GM15510 (cell line): ENCODE results near the gene LSM5.

Experiments
- POLR2A ChIP-seq: IDR thresholded peaks from 3 replicates; pipeline ENCODE4 v1.6.1; 2011; ENCODE audit warnings: borderline replicate concordance; ENCODE audit not compliant: insufficient read length; ENCODE audit errors: extremely low read depth

LSM5 gene

DNA sequence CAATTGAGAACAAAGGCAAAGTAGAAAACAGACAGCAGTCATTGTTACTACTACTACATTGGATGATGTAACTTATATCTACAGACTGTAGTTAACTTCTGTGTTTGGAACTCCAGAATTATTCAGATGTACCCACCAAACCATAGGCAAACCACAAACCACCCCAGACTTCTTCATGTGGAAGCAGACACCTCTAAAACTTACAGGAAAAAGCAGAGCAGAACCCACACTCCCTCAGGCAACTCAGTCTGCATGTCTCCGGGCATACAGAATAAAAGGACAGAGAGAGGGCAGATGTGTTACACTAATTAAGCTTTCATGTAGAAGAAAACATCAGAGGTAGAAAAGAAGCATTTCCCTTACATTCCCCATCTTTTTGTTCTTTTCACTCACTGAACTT is 9.0 kb downstream of the LSM5 start:
- TF ChIP-seq POLR2A = no peak

GRCh38 chr7:32479574-32480200 is 10.5 kb downstream of the LSM5 start:
- TF ChIP-seq POLR2A = no peak

DNA sequence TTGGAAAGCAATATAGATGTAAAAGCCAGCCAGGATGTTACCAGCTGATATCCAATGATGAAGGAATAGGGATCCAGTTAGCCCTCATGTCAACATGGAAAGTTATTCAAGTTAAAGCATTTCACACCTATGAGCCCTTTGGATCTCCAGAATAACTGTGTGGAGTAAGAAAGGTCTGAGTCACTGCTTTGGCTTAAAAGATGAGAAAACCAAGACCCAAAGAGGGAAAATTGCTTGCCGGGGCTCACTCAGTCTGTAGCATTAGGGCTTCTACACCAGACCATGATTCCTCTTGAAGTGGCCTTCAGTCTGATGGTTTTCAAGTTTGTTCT is 12.6 kb downstream of the LSM5 start:
- no peak for TF ChIP-seq POLR2A

DNA sequence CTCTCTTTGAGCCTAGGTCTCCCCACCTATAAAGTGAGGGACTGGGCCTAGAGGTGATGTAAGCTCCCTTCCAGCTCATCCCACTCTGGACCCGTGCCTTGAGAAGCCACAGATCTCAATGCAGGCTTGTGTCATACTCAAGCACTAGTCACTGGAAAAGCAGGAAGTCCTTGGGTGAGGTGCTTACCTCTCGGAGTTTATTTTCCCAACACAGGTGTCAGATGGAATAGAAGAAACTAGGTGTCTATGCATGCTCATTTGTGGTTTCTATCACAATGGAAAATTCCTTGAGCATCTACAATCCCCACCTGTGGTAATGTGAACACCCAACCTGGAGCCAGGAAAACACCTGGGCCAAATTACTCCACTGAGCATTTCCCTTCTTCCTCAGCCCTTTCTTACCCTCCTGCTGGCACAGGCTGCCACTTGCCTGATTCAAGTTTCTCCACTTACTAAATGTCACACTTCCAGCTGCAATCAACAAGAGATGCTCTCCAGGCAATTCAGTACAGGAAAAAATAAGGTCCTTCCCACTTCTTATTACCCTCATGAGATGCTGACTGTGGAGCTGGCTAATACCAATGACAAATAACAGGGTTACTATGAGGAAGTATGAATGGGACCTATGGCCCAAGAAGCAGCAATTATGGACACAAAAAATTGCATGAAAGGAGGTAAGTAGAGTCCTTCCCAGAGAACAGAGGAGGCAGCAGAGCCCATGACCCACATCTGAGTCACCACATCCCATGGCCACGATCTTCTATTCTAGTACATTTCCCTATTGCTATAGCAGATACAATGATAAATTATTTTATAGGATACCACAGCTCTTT is 13.1 kb downstream of the LSM5 start:
- TF ChIP-seq POLR2A = no peak

- no peak for TF ChIP-seq POLR2A
Measured at GRCh38 chr7:32474008-32474407, 16.2 kb downstream of the LSM5 start.

DNA sequence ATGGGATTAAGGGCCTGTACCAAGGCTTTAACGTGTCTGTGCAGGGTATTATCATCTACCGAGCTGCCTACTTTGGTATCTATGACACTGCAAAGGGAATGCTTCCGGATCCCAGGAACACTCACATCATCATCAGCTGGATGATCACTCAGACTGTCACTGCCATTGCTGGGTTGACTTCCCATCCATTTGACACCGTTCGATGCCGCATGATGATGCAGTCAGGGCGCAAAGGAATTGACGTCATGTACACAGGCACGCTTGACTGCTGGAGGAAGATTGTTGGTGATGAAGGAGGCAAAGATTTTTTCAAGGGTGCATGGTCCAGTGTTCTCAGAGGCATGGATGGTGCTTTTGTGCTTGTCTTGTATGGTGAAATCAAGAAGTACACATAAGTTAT is 18.2 kb downstream of the LSM5 start:
- no peak for TF ChIP-seq POLR2A

DNA sequence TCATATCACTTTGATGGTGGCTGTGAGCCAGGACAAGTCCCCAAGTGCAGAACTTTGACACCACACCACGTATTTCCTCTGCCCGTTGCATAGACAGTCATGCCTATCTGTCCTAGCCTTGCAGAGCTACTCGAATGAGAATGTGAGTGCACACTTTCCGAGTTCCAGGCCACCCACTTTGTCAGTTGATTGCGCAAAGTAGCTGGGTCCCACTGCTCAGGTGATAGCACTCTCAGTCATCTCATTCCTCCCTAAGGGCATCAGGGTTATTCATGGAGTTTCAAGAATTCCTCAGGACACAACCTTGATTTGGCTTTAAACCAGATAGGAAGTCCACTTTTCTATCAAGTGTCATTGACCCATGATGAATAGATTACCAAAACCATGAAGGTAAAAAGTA is 19.3 kb downstream of the LSM5 start:
- no peak for TF ChIP-seq POLR2A

DNA sequence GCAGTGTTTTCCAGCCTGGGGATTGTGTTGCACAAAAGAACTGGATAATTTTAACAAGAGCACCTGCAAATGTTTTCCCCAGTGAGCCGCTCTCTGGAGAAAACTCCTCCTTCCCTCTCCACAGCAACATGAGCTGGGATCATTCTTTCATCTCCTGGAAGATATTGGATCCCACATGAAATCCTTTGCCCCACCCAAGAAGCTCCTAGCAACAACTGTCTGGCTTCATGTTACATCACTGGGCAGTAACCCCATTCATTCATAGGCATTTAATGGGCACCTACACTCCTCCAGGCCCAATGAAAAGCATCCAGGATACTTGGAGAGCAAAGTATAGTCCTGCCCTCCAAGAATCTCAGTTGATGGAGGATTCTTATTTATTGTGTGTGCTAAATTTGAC is 27.2 kb downstream of the LSM5 start:
- no peak for TF ChIP-seq POLR2A

DNA sequence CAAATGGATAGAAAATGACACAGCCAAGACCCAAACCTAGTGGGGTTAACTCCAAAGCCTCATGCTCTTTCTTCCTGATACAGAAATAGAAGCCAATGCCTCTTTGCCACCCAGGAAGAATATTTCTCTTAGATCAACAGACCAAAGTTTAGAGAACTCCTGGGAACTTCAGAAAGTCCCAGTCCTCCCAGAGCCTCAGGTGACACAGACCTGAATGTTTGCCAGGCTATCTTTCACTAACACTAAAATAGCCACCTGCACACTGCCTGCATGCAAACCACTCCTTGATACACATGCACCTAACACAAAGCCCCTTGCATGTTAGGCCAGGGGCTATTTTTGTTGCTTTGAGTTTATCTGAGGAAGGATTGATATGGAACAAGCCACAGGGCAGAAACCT is 27.7 kb downstream of the LSM5 start:
- no peak for TF ChIP-seq POLR2A

DNA sequence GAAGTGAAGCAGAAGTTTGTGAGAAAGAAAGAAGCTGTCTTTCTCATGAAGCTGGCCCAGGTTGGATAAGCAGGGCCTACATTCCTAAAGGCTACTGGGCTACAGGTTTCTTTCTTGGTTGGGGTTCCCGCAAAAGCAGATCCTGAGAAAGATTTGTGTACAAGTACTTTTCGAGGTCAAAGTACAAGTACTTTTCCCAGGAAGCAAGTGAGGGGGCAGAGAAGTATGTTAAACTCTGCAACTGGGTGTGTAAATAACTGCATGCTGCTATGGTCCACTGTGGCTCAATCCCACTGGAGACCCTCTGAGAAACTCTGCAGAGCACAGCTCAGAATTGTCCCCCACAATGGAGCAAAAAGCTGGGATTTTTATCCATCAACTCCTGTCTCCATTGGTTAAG is 28.7 kb downstream of the LSM5 start:
- no peak for TF ChIP-seq POLR2A

DNA sequence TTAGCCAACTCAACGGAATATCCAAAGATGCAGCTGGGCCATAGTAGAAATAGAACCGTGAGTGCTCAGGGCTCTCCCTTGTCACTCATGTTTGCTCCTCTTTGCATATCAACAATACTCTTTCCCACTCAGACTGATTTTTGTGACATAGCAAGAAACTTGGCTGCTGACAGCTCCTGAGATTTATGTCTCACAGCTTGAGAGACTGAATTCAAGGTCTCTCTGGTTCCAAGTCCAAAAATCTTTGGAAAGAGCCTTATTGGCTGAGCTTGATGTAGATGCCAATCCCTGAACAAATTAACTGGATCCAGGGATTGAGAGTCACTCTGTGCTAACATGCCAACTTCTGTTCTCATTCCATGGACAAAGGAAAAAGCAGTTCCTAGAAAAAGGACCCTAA is 30.4 kb downstream of the LSM5 start:
- TF ChIP-seq POLR2A = no peak

DNA sequence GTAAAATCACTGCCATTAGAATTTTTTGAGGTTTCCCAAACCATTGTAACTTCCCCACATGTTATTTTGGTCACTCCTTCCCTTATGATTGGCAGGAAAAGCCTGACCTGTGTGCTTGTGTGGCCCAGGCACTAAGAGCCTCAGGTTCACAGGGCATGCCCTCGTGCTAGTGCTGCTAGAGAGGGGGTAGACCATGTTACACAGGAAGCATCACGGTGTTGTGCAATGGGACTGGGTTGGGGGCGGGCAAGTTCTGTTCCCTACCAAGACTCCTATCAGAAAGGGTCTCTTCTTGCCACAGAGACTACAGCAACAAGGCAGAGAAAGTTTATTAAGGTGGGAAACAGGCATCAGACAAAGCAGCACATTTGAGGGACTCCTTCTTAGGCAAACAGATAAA is 32.2 kb downstream of the LSM5 start:
- no peak for TF ChIP-seq POLR2A

DNA sequence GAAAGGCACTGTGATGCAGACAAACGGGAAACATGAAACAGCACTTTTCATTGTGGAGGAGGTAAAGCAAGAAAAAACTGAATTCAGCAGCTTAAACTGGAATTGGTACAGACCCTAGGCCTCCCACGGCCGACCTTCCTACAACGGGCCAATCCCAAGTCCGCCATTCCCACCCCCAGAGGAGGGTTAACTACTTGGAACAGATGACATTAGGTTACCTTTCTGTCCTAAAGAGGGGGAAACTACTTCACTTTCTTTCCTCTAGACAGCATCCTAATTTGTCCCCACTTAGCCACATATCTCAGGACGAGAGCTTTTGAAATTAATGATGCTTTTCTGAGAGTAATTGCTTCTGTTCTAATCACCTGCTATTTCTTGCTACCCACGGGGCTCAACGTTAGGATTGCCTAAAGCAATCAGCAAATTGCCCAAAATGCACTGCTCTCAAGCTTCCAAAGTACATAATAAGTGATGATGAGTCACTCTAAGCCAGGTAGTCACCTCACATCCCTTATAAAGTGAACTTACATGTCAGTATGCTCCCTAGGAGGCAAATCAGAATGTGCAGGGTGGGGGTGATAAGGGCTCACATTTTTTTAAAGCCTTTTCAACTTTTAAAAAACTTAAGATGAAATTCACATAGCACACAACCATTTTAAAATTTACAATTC is 36.7 kb downstream of the LSM5 start:
- no peak for TF ChIP-seq POLR2A

GRCh38 chr7:32447218-32447617 is 43.0 kb downstream of the LSM5 start:
- no peak for TF ChIP-seq POLR2A

- TF ChIP-seq POLR2A = no peak
Measured at GRCh38 chr7:32436146-32436928, 53.8 kb downstream of the LSM5 start.
